ENCODE data around the gene LTB.

The LTB gene, protein sequence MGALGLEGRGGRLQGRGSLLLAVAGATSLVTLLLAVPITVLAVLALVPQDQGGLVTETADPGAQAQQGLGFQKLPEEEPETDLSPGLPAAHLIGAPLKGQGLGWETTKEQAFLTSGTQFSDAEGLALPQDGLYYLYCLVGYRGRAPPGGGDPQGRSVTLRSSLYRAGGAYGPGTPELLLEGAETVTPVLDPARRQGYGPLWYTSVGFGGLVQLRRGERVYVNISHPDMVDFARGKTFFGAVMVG

DNA sequence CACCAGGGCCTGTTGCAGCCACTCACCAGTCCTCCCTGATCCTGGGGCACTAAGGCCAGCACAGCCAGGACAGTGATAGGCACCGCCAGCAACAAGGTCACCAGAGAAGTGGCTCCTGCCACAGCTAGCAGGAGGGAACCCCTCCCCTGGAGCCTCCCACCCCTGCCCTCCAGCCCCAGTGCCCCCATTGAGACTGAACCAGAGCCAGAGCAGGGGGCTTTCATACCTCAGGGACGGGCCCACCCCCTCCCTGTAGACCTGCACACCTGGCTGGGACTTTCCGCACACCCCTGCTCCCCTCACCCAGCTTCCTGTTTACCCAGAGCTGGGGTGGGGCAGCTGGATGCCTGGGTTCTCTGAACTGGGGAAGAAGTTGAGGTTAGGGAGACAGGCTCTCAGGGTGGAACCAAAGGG is at the start of gene LTB:
TSS of gene LTB (minus strand) at position 195 of the 414 bp plus-strand sequence. CDS start at position 188, 7 bp downstream.
- in situ Hi-C loops (cut with MboI; ENCODE audit: low sequenced_read_pairs), result no loop called here

DNA sequence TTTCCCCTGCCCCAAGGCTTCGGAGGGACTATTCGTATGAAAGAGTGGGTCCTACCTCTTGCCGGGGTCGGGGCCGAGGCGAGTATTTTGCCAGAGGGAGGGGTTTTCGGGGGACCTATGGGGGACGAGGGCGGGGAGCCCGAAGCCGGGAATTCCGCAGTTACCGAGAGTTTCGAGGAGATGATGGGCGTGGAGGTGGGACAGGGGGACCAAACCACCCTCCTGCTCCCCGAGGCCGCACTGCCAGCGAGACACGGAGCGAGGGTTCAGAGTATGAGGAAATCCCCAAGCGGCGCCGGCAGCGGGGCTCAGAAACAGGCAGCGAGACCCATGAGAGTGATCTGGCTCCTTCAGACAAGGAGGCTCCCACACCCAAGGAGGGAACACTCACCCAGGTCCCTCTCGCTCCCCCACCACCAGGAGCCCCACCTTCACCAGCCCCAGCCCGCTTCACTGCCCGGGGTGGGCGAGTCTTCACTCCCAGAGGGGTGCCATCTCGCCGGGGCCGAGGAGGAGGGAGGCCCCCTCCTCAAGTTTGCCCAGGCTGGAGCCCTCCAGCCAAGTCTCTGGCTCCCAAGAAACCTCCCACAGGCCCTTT is 49.6 kb upstream of the LTB start:
- in situ Hi-C loops (cut with MboI; ENCODE audit: low sequenced_read_pairs), result no loop called here

DNA sequence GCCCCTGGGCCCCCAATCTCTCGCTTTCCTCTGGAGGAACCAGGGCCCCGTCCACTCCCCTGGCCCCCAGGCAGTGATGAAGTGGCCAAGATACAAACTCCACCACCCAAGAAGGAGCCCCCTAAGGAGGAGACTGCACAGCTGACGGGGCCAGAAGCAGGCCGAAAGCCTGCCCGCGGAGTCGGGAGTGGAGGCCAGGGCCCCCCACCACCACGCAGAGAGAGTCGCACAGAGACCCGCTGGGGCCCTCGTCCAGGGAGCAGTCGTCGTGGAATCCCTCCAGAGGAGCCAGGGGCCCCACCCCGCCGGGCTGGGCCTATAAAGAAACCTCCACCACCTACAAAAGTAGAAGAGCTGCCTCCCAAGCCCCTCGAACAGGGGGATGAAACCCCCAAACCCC is 49.0 kb upstream of the LTB start:
- in situ Hi-C loops (cut with MboI; ENCODE audit: low sequenced_read_pairs), result no loop called here

DNA sequence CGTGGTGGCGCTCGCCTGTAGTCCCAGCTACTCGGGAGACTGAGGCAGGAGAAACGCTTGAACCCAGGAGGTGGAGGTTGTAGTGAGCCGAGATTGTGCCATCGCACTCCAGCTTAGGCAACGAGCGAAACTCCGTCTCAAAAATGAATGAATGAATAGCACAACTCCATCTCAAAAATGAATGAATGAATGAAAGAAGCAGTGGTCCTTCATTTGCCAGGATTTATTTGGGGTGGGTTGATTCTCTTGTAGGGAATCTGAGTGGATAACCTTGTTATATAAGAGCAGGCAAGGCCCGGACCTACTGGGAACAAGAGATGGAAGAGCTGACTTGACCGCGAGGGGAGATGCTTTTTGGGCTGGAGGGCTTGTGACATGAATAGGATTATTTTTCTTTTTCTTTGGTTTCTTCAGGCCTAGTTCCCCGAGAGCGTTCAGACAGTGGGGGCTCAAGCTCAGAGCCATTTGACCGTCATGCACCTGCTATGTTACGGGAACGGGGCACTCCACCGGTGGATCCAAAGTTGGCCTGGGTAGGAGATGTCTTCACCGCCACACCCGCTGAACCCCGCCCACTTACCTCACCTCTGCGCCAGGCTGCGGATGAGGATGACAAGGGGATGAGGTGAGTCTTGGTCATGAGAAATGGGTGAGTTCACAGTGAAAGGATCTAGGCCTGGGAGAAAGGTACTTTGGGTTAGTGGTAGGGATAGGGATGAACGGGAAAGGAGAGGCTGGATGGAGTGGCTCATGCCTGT is 48.1 kb upstream of the LTB start:
- in situ Hi-C loops (cut with MboI; ENCODE audit: low sequenced_read_pairs), result no loop called here

DNA sequence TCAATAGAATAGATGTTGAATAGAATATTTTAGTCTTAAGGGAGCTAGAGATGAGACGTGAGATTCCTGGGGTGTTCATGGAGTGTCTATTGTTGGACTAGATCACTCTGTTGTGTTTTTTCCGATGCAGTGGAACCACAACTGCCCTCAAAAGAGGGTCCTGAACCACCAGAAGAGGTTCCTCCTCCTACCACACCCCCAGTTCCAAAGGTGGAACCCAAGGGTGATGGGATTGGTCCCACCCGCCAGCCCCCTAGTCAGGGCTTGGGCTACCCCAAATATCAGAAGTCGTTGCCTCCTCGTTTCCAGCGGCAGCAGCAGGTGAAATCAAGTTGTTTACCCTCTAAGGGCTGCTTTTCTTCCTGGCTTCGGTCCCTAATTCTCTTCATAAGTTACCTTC is 46.8 kb upstream of the LTB start:
- in situ Hi-C loops (cut with MboI; ENCODE audit: low sequenced_read_pairs), result no loop called here

DNA sequence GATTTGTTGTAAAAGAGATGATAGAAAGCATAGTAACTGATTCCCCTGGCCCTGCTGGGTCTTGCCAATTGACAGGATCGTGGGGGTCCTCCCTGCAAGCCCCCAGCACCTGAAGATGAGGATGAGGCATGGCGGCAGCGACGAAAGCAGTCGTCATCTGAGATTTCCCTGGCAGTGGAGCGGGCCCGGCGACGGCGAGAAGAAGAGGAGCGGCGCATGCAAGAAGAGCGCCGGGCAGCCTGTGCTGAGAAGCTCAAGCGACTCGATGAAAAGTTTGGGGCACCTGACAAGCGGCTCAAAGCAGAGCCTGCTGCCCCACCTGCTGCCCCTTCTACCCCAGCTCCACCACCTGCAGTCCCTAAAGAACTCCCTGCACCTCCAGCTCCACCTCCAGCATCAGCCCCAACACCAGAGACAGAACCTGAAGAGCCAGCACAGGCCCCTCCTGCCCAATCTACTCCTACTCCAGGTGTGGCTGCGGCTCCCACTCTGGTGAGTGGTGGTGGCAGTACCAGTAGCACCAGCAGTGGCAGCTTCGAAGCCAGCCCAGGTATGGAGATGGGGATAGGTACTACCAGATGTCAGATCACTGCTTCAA is 45.6 kb upstream of the LTB start:
- in situ Hi-C loops (cut with MboI; ENCODE audit: low sequenced_read_pairs), result no loop called here

DNA sequence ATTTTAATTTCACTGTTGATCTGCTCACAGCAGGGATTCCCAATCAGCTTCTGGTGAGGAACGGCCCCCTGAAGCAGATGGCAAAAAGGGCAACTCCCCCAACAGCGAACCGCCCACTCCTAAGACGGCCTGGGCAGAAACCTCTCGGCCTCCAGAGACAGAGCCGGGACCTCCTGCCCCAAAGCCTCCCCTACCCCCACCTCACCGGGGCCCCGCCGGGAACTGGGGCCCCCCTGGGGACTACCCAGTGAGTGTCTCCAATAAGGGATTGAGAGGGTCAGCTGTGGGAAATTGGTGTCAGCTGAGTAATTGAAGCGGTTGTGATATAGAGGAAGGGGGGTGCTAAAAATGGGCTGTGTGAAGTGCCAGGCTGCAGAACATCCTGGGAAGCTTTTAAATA is 44.7 kb upstream of the LTB start:
- in situ Hi-C loops (cut with MboI; ENCODE audit: low sequenced_read_pairs), result no loop called here

DNA sequence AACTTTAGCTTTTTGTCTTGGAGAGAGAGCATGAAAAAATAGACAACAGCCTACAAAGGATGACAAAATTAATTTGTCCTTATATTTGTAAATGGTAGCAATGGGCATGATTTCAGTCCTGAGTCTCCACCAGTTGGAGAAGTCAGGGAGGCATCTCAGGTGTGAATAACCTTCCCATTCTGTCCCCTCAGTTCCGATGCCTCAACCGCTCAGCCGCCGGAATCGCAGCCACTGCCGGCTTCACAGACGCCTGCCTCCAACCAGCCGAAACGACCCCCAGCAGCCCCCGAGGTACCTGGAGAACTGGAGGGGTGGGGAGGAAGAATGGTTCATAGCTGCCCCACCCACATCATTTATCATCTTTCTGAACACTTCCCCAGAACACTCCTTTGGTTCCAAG is 41.8 kb upstream of the LTB start:
- in situ Hi-C loops (cut with MboI; ENCODE audit: low sequenced_read_pairs), result no loop called here

DNA sequence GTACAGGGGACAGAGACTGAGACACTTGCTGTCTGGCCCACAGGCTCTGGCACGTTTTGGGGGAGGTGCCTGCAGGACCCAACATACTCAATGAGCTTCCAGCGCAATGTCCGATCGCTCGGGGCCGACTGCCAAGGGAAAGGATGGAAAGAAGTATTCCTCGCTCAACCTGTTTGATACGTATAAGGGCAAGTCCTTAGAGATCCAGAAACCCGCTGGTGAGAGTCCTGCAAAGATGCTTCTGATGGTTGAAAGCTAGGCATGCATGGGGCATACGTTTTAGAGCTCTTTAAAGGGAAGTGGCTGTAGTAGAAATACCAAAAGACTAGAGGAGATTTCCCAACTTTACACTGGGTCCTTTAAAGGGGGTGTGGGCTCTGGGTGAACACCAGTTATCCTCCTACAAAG is 40.5 kb upstream of the LTB start:
- in situ Hi-C loops (cut with MboI; ENCODE audit: low sequenced_read_pairs), result no loop called here

DNA sequence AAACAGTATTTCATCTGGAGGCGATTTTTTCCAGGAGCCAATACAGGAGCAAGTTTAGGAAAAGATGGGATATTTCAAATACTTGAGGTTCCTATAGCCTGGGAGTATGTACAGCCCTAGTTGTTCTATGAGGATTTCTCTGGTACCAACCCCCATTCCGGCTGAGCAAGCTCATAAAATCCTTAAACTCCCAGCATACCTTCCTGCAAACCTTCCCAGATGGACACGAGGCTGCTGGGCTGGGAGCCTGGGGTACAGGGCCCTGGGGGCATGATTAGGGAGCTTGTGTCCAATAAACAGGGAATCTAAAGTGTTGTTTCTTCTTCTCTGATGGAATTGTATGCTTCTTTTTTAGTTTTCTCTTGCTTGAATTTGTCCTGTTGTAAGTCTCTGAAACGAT is 39.8 kb upstream of the LTB start:
- in situ Hi-C loops (cut with MboI; ENCODE audit: low sequenced_read_pairs), result no loop called here

DNA sequence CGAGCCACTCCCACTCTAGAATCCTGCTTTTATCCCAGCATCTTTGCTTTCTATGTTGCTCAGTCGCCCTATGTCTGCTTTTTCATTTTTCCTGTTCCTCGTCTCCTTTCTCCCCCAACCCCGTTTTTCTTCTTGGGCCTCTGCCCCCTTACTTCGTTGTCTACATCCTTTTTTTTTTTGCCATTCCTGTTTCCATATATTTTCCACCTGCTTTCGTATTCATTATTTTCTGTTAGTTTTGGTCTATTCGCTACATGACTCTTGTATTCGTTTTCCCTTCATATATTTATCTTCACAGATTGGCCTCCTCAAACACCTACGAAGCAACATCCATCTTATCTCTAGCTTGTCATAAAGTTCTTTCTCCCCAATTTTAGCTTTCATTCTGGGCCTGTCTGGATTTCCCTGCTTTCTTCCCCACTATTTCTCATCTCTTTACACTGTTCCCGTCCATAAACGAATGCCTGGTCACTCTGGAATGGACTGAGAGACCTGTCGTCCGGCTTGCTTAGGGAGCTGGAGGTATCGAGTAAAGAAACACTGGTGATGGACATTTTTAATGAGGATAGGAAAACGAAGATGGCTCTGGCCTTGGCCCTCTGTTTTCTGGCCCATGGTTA is 39.2 kb upstream of the LTB start:
- in situ Hi-C loops (cut with MboI; ENCODE audit: low sequenced_read_pairs), result no loop called here

DNA sequence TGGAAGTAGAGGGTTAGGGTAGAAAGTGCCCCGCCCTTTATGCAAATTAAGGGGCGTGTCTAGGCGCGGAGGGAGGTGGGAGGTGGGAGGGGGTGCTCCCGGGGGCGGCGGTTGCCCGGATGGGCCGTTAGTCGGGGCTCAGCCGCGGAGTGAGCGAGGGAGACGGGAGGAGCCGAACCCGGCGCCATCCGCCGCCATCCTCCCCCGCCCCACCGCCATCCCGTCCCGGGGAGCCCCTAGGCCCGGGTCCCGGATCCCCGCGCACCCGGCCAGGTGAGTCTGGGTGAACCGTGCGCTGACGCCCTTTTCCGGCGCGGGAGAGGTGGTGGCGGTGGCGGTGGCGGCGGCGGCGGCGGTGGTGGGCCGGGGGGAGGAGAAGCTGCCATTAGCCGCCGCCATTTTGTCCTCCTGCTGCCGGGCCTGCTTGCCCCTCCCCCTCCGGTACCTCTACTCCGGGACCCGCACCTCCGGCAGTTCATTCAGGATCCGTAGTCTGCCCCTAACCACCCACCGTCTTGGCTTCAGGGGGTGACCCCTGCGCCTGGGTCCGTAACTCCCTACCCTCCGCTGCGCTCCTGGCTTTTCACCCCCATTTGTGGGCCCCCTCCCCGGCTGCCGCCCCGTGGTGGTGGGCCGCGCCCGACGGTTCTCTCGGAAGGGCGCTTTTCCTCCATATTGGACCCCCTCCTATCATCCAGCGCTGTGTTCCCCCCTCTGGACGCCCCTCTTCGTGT is 38.5 kb upstream of the LTB start, which contains the start of gene PRRC2A:
TSS of gene PRRC2A (plus strand) at position 130 of the 734 bp plus-strand sequence. CDS start 2,075 bp downstream, outside the sequence.
- in situ Hi-C loops (cut with MboI; ENCODE audit: low sequenced_read_pairs), result no loop called here

DNA sequence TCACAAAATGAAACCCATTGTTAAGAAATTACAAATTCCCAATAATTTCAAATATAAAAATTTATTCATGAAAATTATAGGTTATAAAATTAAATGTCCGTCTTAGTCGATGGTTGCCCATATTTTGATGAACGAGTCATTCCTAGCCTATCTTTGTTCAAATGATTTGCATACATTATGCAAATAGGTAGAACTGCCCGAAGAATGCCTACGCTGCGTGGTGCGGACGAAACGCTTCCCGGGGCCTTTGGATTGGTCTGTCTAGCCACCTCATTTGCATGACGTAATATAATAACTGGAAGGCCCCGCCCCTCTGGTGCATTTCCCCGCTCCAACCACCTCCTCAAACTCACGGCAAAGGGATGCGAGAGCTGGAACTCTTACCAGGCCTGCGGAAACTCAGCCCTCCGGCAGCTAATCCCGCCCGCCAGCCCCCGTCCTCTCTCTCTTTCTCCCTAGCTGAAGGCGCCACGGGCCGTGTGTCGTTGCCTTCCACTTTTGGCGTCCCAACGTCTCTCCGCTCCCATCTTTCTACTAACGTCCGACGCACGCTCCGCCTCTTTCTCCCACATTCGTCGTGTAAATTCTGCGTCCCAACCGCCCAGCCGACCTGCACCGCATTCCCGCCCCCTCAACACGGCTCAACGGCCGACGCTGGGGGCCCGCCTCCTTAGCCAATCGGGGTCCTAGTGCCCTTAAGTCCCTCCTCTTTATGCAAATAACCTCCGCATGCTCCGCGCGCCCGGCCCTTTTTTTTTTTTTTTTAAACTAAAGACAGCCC is 37.8 kb upstream of the LTB start:
- in situ Hi-C loops (cut with MboI; ENCODE audit: low sequenced_read_pairs), result no loop called here

DNA sequence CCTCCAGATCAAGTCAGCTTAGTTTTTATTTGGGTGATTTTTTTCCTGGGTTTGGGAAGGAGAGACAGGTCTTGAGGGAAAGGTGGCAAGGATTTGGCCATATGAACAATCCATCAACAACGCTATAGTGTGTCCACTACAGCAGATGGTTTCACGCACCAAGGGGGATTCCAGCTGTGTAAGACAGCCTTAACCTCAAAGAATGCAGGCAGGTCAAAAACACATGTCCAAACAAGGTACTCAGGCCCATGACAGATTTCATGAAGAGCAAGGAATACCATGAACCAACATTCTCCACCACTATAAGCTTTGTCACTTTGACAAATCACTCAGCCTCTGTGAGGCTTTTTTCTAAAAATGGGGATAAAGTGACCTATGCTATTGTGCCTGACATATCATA is 34.8 kb upstream of the LTB start:
- in situ Hi-C loops (cut with MboI; ENCODE audit: low sequenced_read_pairs), result no loop called here

DNA sequence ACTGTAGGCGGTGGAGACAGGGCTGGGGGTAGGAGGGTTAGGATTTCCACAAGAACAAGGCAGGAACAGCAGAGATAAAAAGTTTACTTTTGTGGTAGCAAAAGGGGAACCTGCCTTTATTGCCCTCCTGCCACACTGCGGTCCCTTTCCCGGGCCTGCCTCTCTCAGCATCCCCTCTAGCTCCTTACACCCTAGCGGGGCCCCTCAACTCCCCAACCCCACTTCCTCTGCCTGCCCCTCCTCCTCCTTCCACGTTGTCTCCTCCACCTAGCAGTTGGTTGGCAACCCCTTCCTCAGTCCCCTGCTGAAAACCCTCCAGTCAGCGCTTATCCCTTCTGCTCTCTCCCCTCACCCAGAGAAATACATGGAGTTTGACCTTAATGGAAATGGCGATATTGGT is 33.5 kb upstream of the LTB start:
- in situ Hi-C loops (cut with MboI; ENCODE audit: low sequenced_read_pairs), result no loop called here

DNA sequence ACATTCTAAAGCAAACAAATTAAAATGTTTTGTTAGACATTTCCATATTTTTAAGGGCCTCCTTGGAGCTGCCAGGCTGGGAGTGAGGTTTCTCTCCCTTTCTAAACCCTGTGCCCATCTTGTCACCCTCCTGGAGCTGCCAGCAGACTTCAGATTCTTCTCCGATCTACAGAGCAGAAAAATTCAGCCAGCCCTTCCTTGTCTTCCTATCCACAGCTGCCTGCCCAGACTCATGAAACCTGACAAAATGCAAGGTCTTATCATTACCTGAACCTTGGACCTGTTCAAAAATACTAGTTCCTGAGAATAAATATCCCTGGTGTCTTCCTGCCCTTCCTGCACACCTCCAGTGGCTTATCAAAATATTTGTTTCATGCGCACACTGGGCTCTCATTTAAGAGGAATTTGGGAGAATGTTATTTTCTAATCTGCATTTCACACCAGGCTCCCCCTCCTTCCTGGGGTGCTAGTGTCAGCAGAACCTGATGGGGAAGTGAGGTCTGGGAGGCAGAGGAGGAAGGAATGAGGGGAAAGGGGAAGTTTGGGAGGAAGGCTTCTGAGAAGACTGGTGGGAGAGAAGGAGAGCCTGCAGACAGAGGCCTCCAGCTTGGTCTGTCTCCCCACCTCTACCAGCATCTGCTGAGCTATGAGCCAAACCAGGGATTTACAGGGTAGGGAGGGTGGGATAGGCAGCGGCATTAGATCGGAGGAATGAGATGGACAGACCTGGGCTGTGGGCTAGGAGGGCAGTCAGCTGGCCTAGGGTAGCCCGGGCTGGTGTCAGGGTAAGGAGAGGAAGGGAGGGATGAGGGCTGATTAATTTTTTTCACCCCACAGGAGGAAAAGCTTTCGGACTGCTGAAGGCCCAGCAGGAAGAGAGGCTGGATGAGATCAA is 32.7 kb upstream of the LTB start, which contains the start of gene AIF1:
TSS of gene AIF1 (plus strand) at position 551 of the 895 bp plus-strand sequence. CDS start at position 647, 96 bp downstream.
- in situ Hi-C loops (cut with MboI; ENCODE audit: low sequenced_read_pairs), result no loop called here

DNA sequence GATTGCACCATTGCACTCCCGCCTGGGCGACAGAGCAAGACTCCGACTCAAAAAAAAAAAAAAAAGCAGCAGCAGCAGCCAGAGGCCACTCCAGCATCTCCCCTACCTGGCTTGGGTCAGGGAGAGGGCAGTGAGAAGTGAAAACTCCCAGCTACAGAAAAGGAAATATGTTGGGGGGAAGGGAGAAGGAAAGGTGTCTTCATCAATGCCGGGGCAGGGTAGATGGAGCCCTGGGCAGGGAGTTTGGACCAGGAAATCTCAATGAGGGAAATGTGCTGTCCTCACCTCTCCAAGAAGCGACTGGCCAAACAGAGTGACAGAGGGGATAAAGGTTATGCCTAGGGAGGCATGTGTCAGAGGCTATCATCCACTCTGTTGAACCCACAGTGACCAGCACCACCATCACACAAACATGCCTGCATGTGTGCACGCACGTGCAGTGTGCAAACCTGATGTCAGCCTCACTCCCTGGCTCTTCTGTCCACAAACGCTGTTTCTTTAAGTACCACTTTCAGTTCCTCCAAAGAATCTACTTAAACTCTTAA is 31.9 kb upstream of the LTB start:
- in situ Hi-C loops (cut with MboI; ENCODE audit: low sequenced_read_pairs), result no loop called here

DNA sequence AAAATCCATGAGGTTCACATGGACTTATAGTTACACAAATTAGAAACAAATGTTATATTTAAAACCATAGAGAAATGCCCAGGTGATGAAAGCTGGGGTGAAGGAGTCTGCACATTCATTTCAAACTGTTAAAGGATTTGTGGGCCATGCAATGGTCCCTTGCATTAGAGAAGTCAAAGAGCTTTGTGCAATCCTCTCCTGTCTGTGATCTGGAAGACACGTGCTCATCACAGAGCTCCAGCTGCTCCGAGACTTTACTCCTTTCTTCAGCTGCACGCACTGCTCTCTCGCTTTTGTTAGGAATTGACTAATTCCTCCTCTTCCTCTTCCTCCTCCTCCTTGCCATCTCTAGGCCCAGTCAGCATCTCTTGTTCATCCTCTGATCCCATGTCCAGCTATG is 28.7 kb upstream of the LTB start:
- in situ Hi-C loops (cut with MboI; ENCODE audit: low sequenced_read_pairs), result no loop called here

Measured in HL-60/S4 treated with phorbol 12-myristate 13-acetate at 8.2 ng/mL for 4 days and 3 days (cell line).